GM23248 (cell line): ENCODE measurements around the gene SPINK7.

Experiments used
- EZH2 ChIP-seq: fragments of 200-600 bp; sonication (generic); IDR thresholded peaks from 2 replicates; pipeline ENCODE4 v1.6.1; 2018; ENCODE audit warnings: antibody characterized with exemption, mild to moderate bottlenecking; ENCODE audit not compliant: insufficient read depth, poor library complexity, severe bottlenecking
- EZH2phosphoT487 ChIP-seq: fragments of 200-600 bp; sonication (generic); IDR thresholded peaks from 2 replicates; pipeline ENCODE4 v1.6.1; 2018; ENCODE audit warnings: antibody characterized with exemption, moderate library complexity, mild to moderate bottlenecking, low read depth; ENCODE audit not compliant: insufficient read depth

- TF ChIP-seq EZH2, result no peak
- TF ChIP-seq EZH2phosphoT487, result no peak
These were observed 5.8 kb upstream of the SPINK7 start for GRCh38 chr5:148306446-148306845.
